Suppressor macrophage (primary cell): ENCODE measurements around the gene SLC22A14.
"Not testable (repeated sequence)": the region's sequence is repeated elsewhere in the genome, so short reads cannot be mapped to it uniquely, and the experiment has no call there.

Experiments used
- DNase-seq, 4 experiments: peaks; one replicate each; pipeline ENCODE4 v3.0.0-alpha.2; 2020 to 2022
- total RNA-seq, 17 experiments: gene quantifications; one replicate each; lab custom pipeline; 2026; ENCODE audit warnings: mixed read lengths in 6 of 17, inconsistent platforms in 3 of 17; lab: John Stamatoyannopoulos, UW

Gene SLC22A14, protein sequence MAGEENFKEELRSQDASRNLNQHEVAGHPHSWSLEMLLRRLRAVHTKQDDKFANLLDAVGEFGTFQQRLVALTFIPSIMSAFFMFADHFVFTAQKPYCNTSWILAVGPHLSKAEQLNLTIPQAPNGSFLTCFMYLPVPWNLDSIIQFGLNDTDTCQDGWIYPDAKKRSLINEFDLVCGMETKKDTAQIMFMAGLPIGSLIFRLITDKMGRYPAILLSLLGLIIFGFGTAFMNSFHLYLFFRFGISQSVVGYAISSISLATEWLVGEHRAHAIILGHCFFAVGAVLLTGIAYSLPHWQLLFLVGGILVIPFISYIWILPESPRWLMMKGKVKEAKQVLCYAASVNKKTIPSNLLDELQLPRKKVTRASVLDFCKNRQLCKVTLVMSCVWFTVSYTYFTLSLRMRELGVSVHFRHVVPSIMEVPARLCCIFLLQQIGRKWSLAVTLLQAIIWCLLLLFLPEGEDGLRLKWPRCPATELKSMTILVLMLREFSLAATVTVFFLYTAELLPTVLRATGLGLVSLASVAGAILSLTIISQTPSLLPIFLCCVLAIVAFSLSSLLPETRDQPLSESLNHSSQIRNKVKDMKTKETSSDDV
- total RNA-seq = 0 to 2.1 (median 0) reads per million in 17 experiments

DNA sequence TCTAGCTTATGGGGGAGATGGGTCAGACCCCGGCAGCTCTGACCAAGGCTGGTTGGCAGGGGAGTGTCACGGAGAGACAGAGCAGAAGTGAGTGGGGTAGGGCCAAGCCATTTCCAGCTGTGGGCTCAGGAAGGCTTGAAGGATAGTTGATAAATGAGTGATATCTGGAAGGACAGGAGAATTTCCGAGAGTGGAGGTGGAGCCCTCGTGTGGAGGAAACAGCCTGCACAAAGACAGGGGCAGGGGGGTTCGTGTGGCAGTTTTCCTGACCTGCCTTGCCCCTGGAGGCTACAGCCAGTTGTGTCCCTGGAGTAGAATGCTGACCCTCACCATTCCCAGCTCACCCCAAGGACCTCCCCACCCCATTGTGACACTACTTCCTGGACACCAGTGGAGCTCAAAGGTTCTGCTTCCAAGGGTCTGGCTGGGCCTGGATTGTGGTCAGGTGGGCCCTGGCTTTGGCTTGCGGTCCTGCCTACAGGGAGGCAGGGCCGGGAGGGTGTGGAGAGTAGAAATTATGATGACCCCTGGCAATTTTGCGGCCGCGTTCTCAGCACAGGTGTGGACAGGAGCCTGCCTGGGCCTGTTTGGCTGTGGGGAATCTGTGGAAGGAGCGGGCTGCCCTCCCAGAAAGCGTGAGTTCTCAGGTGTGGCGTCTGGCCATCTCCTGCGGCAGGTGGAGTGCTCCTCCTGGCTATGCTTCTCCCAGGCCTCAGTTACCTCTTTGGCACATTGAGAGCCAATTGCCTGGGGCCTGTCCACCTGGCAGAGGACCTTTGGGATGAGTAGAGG lies at the start of gene SLC22A14:
TSS of gene SLC22A14 (plus strand) at position 400 of the 792 bp plus-strand sequence. CDS start 23,733 bp downstream, outside the sequence.
- no peak for DNase-seq

DNA sequence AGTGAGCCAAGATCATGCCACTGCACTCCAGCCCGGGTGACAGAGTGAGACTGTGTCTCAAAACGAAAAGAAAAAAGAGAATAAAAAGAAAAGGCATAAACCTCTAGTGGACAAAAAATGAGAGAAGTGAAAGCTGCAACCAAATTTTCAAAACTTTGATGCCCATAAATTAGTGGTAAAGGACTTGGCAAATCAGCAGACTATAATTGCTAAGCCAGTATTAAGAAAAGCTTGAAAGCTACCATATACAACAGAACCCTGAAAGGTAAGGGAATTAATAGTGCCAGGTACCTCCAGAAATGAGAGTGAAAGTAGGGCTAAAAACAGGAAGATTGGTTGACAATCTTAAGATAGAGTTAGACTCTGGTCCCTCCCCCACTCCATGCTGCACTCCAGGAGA lies 49.4 kb upstream of the SLC22A14 start:
- DNase-seq = no peak

DNA sequence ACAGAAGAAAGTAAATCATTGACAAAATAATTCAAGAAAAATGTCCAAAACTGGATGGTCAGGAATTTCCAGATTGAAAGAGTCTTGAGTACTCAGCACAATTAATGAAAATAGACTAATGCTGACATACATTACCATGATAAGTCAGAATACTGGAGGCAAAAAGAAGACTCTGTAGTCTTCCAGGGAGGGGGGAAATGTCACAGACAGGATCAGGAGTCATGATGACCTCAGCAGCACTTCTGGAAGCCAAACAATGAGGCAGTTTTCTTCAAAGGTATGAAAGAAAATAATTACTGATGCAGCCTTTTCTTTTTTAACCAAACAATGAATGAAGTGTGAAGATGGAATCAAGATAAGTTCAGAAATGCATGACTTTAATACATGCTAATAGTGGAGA lies 46.6 kb upstream of the SLC22A14 start:
- DNase-seq = no peak

DNA sequence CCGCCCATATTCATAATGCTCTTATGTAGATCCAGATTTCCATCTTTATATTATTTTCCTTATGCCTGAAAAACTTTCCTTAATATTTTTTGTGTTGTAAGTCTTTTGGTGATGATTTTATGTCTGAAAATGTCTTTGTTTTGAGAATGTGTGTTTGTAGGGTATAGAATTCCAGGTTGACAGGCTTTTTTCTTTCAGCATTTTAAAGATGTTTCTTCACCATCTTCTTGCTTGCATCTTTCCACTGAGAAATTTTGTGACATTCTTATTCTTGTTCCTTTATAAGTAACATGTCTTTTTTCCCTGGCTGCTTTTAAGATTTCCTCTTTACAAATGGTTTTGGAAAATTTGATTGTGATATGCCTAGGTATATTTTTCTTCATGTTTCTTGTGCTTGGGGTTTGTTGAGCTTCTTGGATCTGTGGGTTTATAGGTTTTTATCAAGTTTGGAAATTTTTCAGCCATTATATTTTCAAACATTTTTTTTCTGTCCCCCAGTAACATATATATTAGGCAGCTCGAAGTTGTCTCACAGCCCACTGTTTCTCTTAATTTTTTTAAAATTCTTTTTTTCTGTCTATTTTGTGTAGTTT lies 43.6 kb upstream of the SLC22A14 start:
- DNase-seq = no peak

- not testable (repeated sequence) for DNase-seq
These were observed 39.3 kb upstream of the SLC22A14 start for GRCh38 chr3:38242812-38243211.

GRCh38 chr3:38245930-38246329 lies 36.2 kb upstream of the SLC22A14 start:
- no peak for DNase-seq

GRCh38 chr3:38247366-38248035 lies 34.6 kb upstream of the SLC22A14 start:
- DNase-seq = peak in 3 of 4 experiments; percentile 9 to 33 (median 30)

DNA sequence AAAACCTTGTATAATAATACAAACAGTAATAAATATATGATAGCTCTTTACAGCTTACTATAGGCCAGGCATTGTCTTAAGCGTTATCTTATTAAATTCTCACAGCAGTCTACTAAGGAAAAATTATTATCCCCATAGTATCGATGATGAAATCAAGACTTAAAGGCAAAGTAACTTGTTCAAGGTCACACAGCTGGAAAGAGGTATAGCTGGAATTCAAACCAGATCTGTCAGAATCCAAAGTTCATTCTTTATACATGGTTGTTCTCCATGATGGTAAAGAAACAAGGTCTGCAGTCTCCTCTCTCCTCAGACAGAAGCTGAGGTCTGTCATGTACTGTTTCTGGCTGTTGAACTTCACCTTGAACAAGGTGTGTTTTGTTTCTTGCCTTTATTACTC lies 31.9 kb upstream of the SLC22A14 start:
- no peak for DNase-seq

GRCh38 chr3:38251197-38251596 lies 30.9 kb upstream of the SLC22A14 start:
- no peak for DNase-seq

DNA sequence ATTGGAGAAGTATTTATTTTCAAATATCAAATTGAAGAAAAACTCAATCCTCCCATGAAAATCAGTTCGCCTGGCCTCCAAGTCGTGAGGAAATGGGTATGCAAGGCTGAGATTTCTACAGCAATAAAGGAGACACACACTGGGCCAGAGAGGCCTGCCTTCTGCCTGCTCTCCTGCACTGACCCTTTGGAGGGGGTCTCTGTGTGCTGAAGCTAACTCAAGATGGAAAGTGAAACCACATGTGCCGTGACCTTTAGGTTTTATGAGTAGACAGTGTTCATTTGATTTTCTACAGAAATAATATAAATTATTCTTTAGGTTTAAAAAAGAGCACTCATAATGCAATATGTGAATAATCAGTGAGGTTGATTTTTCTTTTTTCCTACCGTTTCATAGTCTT lies 28.4 kb upstream of the SLC22A14 start:
- DNase-seq = no peak

GRCh38 chr3:38254872-38255271 lies 27.2 kb upstream of the SLC22A14 start:
- no peak for DNase-seq

GRCh38 chr3:38255627-38256026 lies 26.5 kb upstream of the SLC22A14 start:
- no peak for DNase-seq

DNA sequence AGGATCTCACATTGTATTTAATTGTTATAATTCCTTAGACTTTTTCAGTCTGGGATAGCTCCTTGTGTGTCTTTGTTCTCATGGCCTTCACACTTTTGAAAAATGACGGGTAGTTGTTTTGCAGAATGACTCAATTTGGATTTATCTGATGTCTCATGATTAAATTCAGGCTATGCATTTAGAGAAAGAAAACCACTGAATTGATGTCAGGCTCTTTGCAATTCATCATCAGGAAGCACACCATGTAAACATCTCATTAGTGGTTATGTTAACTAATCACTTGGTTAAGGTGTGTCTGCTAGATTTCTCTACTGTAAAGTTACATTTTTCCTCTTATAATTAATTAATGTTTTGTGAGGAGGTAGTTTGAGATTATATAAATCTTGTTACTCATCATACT lies 24.5 kb upstream of the SLC22A14 start:
- DNase-seq = no peak

DNA sequence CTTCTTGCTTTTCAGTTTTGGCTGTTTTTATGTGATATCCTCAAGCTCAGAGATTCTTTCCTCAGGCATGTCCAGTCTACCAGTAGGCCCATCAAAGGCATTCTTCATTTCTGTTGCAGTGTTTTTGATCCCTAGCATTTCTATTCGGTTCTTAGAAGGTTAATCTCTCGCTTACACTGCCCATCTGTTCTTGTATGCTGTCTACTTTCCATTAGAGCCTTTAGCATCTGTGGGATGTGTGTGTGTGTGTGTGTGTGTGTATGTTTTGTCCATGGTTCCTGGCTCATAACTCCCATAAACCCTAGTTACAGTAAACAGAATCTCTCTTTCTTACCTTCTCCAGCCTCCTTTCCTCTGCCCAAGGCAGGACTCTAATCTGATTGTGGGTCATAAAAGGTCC lies 21.6 kb upstream of the SLC22A14 start:
- DNase-seq = no peak

DNA sequence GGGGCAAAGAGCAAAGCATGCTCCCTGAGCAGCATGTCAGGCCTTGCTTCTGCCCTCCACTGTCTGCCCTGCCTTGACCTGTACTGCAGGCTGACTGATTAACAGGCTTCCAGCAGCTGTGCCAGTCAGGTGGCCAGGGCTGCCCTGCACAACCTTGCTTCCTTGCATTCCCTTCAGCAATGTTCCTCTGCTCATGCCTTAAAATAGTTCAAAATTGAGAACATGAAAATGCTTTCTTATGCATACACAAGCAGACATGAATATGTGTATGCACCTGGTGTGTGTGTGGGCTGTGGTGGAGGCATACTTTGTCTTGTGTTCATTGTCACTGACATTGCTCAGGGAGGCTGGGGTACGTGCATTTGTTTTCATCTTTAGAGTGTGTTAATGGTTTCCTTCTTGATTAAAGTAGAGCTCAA lies 17.7 kb upstream of the SLC22A14 start:
- no peak for DNase-seq

- DNase-seq = no peak
These were observed 17.3 kb upstream of the SLC22A14 start for GRCh38 chr3:38264779-38265178.

DNA sequence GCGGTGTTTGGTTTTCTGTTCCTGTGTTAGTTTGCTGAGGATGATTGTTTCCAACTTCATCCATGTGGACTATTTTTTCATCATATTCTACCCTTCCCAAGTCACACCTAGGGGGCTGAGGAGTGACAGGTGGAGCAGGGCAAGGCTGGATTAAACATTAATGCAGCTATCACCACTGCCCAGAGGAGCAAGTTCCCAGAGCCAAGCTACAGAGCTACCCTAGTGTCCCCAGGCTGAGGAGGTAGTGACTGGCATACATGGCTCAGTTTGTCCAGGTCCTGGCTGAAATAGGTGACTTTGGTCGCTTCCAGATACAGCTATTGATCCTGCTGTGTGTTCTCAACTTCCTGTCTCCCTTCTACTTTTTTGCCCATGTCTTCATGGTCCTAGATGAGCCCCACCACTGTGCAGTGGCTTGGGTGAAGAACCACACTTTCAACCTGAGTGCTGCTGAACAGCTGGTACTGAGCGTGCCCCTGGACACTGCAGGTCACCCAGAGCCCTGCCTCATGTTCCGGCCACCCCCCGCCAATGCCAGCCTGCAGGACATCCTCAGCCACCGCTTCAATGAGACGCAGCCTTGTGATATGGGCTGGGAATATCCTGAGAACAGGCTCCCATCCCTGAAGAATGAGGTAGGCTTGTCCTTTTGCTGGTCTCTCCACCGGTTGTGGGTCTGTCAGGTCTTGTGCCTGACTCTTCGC lies 16.3 kb upstream of the SLC22A14 start, which contains the start of gene SLC22A13:
TSS of gene SLC22A13 (plus strand) at position 209 of the 704 bp plus-strand sequence. CDS start at position 258, 49 bp downstream.
- DNase-seq = no peak

- no peak for DNase-seq
These were observed 15.3 kb upstream of the SLC22A14 start for GRCh38 chr3:38266810-38267209.

DNA sequence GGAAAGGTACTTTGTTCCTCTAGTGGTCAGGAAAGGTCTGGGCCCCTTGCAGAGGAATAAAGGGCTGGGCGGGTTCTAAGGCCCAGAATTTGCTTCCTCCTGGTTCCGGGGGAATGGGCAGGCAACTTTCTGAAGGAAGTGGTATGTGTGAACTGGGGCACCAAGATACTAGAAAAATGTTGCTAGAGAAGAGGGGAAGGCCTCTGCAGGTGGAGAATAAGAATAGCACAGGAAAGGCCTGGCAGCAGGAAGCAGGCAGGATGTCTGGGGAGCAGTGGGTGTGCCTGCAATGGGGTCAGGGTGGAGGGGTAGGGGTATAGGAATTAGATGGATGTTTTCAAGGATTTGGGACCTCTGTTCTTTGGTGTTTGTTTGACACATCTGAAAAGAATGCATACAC lies 14.4 kb upstream of the SLC22A14 start:
- DNase-seq = no peak

DNA sequence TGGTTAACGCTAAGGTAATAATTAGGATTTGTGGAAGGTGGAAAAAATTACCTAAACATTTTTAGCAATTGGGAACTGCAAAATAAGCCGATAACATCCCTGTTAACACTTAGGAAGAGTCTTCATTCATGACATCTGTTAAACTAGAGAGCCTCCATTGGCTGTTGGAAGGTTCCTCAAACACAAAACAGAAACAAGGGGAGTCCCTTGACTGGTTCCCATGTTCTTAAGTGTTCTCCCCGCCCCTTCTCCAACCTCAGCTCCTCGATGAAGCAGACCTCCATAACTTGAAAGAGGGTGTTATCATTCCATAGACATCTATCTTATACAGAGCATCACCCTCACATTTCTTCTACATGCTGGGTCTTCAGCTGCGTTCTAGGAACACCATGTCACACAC lies 14.0 kb upstream of the SLC22A14 start:
- DNase-seq = peak; percentile 18 to 55 (median 44)

DNA sequence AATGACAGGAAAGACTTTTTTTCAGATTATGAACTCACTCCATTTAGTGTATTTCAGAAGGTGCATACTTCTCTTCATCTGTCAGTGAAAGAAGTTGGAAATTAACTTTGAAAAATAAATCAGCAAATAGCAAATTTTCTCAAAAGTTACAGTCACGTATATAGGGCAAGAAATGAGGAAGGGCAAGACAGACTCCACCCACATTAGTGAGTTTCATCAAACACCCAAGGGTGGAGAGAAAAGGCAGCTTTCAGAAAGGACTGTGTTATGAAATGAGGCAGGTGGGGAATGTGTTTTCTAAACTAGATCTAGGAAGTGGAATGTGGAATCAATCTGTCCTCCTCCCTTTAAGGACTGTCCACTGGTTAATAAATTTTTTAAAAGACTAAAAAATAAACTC lies 13.6 kb upstream of the SLC22A14 start:
- peak; percentile 32 to 67 (median 60) for DNase-seq
